HG02759 (cell line): ENCODE data around the gene CLMN.
"Not testable (repeated sequence)": the region's sequence is repeated elsewhere in the genome, so short reads cannot be mapped to it uniquely, and the experiment has no call there.

ENCODE experiments used
- ATAC-seq: cut with Tn5 transposase; IDR thresholded peaks from one replicate; pipeline ENCODE4 v1.9.1; 2021; ENCODE audit warnings: mild to moderate bottlenecking, moderate library complexity; ENCODE audit not compliant: unreplicated experiment

The CLMN gene

GRCh38 chr14:95144849-95145248, 174.9 kb downstream of the CLMN start:
- ATAC-seq, result no peak

DNA sequence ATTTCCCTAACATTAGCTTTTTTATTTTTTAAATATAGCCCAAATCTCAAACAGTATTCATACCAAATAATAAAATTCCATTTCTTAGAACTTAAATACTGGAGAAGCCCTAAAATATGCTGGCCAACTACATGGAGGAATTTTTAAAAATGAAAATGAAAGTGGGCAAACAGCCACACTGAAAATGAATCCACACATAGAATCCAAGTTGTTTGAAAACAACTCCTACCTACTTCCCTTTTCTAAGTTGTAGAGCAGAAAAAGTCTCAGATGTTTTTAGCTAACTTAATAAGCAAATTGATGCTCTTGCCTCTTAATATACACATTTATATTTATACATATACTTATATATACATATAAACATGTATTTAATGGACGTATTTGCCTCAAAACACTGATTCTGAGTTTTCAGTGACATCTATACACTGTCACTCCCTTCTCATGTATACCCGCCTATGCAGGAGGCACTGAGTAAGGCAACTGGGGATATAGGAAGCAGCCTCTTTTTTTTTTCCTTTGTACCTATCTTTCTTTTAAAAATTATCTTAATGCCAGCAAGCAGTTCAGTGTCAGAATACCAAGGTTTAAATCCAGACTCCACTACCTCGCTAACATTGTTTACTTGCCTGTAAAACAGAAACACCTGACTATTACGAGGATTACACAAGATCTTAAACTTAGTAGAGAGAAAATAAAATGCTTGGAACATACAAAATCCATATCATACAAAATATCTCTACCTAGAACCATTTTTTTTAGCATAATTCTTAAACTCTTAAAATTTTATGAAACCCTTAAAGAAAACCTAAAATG, 175.7 kb downstream of the CLMN start:
- ATAC-seq, result no peak

- no peak for ATAC-seq
These were observed 177.5 kb downstream of the CLMN start for GRCh38 chr14:95142208-95142607.

DNA sequence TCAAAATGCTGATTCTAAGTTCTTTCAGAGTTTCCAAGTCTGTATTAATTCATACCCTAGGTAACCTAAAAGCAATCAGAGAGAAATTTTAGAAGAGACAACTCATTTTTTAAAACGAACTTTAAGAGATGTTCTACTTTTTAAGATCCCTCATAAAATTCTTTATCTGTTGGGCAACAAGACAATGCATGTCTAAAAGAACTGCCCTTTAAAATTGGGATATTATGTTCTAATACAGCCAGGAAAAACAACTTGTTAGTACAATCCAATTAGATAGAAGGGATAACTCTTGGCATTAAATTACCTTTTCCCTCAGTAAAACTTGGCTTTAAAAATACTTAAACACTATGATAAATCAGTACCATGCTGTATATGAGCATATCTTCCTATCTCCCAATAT, 178.0 kb downstream of the CLMN start:
- no peak for ATAC-seq

DNA sequence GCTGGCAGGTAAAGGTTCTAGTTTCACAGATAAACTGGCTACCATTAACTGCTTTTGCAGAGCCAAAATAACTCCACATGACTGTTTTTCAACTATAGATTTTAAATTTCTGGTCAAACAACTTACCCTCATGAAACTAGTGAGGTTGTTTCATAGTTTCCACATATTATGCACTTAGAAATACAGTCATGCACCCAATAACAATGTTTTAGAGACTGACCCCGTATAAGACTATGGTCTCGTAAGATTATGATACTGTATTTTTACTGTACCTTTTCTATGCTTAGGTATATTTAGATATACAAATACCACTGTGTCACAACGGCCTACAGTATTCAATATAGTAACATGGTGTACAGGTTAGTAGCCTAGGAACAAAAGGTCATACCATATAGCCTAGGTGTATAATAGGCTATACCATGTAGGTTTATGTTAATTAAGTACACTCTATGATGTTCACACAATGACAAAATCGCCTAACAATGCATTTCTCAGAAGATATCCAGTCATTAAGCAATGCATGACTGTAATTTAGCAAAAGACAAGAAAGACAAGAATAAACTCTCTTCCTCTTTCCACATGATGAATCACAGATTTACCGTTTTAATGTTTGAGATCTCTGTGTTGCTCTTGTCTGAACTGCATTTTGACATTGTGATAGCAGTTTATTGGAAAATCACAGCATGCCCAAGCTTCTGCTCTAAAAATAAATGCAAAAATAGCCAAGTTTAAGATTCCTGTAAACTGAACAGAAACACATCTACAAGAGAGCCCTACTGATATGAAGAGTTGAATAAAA, 179.4 kb downstream of the CLMN start:
- ATAC-seq, result no peak

DNA sequence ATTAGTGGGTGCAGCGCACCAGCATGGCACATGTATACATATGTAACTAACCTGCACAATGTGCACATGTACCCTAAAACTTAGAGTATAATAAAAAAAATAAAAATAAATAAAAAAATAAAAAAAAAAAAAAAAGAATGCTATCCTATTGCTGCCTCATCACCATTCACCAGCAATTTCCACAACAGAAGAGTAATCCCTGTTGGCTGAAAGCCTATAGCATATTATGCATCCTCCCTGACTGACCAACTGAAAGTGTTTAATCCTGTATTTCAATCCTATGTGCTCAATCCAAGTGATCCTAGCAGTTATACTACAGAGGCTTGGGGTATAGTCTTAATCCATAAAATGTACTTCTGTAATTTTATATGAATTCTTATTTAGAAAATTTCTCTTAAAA, 180.8 kb downstream of the CLMN start:
- ATAC-seq, result no peak

DNA sequence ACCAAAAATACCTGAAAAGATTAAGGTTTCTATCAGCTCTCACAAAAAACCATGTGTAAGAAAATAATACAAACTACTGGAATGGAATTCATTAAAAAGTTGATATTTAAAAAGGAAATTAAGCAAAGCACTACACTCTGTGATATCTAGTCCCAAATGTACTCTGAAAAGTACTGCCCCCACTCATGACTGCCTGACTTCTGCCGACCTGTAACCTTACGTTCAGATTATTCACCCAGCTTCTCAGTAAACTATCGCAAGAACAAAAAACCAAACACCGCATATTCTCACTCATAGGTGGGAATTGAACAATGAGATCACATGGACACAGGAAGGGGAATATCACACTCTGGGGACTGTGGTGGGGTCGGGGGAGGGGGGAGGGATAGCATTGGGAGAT, 181.3 kb downstream of the CLMN start:
- not testable (repeated sequence) for ATAC-seq

- ATAC-seq, result no peak
These were observed 181.9 kb downstream of the CLMN start for GRCh38 chr14:95137804-95138167.

GRCh38 chr14:95137164-95137803, 182.4 kb downstream of the CLMN start:
- ATAC-seq, result no peak

DNA sequence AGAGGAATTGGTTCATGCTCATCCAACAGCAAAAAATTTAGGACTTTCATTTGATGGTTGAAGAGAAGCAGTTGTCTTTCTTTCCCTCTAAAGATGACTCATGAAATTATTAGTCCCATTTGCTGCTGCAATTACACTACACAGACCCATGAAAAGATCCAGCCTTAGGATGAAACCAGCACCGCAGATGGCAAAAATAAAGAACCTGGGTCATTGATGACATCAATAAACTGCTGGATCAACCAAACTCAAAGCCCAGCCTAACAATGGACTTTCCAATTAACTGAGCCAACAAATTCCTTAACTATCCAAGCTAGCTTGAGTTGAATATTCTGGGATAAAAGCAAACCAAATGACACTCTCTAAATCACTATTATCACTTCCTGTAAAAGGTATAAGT, 183.1 kb downstream of the CLMN start:
- no peak for ATAC-seq

DNA sequence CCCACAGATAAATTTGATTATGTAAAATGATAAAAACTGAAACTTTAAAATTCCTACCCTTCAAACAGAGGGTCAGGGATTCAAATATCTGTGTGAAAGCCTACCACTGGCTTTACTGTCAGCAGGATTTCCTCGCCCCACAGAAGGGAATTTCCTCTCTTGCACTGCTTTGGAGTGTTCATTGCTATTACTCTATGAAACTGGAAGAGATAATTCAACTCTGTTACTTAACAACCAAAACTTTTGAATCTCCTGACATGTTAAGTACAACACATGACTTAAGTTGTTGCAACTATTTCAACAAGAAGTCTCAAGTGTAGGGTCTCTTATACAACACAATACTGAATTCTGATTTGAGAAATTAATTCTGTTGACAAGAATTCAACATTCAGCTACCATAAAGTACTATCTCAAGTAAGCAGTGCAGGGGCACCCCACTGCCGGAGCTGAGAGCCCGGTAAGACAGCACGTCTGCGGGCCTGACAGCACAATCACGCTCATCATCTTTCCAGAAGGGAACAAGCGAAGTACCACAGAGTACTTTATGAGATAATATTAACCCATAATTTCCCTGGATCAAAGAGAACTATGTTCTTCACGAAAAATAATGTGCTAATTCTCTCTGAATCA, 185.3 kb downstream of the CLMN start:
- no peak for ATAC-seq

GRCh38 chr14:95133282-95133681, 186.4 kb downstream of the CLMN start:
- ATAC-seq, result no peak

- no peak for ATAC-seq
These were observed 186.9 kb downstream of the CLMN start for GRCh38 chr14:95132760-95133159.
